Stimulated activated CD4-positive, alpha-beta T cell treated with anti-CD3 and anti-CD28 coated beads, Interleukin-4, amount 100 ng/mL, for 24 hours (primary cell): ENCODE results near the gene NF2.

Experiments
- DNase-seq: peaks from one replicate; pipeline ENCODE4 v3.0.0-alpha.2; 2020

The NF2 gene

GRCh38 chr22:29703569-29704195 lies 100.2 kb downstream of the NF2 start:
- DNase-seq, result no peak

DNA sequence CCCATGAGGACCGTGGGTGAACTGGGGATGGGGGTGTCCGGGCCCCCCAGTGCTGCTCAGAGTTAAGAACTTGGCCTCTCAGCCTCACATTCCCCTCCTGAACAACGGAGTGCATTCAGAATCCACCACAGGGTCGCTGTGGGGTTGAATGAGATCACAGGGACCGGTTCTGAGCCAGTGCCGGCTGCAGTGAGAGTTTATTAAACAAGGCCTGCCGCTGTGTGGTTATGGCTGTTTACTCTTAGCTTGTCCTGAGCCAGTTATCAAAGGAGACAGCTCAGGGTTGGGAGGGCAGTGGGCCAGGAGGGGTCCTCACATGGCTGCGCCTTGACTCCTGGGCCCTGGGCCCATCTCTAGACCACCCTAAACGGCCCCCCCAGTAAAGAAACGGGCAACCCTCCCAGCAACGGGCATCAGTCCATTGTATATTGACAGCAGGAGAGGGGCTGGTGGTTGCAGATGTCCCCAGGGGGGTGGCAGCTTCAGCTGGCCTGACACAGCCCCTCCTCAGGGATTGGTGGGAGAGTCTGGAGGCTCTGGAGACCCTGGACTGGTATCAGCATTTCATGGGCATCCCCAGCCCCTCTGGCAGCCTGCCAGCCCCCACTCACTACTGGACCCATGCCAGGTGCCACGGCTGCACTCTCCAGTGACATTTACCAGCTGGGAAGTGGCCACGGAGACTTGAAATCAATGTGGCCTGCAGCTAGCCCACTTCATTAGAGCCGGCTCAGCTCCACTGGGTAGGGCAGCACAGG lies 101.3 kb downstream of the NF2 start:
- DNase-seq, result no peak

GRCh38 chr22:29705651-29706050 lies 102.2 kb downstream of the NF2 start:
- no peak for DNase-seq

DNA sequence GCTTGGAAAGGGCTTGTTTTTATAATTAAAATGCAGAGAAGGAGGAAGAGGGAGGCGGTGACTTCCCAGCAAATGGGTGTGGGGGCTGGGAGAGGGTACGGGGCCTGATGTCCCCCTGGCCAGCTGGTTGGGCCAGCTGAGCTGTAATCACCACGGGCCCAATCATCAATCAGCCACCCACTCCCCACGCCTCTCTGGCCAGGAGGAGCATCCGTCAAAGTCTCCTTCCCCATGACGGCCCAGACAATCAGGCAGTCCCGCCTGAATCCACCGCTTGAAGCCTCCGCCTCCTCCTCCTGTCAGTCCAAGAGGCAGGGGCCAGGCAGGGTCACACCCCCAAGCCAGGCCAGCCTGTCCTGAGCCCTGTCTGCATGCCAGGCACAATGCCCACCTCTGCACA lies 103.1 kb downstream of the NF2 start:
- DNase-seq, result no peak

GRCh38 chr22:29707010-29707409 lies 103.6 kb downstream of the NF2 start:
- no peak for DNase-seq

DNA sequence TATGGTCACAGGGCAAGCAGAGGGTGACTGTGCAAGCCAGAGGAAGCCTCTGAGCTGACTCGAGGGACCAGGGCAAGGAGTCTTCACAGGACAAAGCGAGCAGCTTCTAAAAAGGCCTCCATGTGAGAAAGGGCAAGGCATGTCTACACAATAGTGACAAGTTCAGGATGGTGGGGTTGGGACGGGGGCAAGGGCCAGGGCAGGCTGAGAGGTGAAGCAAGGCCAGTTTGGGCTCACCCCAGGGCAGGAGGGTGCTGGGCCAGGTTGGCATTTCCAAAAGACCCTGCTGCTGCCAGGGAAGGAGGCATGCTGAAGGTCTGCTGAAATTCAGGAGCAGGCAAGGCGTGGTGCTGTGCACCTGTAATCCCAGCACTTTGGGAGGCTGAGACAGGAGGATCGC lies 104.0 kb downstream of the NF2 start:
- no peak for DNase-seq

DNA sequence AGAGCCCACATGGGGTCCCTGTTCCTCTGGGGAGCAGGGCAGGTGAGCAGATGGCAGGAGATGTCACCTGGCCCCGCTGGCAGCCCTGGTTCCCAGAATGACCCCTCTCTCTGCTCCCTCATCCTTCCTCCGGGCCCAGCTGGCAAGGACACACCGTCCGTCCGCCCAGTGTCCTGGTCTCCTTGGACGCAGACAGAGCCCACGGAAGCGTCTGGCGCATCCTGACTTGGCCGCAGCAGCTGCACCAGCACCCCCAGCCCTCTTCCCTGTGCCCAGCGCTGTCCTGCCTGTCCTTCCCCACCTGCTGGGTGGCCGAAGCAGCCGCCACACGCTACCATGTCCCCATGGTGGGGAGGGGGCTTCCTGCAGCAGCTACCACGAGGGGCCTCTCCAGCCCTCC lies 106.8 kb downstream of the NF2 start:
- DNase-seq, result no peak

- DNase-seq, result no peak
Observed at GRCh38 chr22:29710922-29711593, 107.6 kb downstream of the NF2 start.

DNA sequence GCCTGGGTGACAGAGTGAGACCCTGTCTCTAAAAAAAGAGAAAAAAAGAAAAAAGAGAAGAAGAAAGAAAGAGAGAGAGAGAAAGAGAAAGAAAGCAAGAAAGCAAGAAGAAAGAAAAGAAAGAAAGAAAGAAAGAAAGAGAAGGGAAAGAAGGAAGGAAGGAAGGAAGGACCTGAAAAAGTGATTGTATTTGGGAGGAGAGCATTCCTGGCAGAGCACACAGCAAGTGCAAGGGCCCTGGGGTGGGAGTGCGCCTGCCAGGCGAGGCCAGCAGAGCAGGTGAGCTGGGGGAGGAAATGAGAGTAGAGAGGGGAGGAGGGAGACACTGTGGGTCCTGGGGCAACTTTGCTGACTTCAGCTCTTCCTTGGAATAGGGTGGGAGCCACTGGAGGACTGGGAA lies 108.7 kb downstream of the NF2 start:
- DNase-seq, result no peak

- no peak for DNase-seq
Observed at GRCh38 chr22:29713156-29713727, 109.8 kb downstream of the NF2 start.

DNA sequence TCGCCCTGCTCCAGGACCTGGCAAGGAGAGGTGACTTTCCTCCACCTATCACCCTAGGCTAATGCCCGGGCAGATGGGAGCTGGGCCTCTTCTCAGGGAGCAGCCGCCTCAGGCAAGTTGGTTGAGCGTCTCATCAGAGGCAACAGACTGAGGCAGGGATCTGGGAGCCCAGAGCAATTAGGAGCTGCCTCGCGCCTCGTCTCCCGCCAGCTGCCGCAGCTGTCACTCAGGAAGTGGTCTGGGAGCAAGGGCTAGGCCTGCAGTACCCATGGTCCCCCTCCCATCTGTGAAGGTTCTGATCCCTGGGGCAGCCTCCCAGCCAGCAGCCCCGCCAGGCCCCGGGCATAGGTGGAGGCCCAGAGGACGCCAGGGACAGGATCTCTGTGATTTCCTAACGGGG lies 111.8 kb downstream of the NF2 start:
- DNase-seq, result no peak

GRCh38 chr22:29715705-29716104 lies 112.3 kb downstream of the NF2 start:
- no peak for DNase-seq

- no peak for DNase-seq
Observed at GRCh38 chr22:29716814-29717545, 113.5 kb downstream of the NF2 start.

GRCh38 chr22:29717789-29718188 lies 114.4 kb downstream of the NF2 start:
- DNase-seq, result no peak

GRCh38 chr22:29718949-29719898 lies 115.8 kb downstream of the NF2 start:
- no peak for DNase-seq

- DNase-seq, result no peak
Observed at GRCh38 chr22:29719899-29720645, 116.6 kb downstream of the NF2 start, which contains the start of gene CABP7. CABP7 (plus strand) TSS chr22:29720003; CDS start chr22:29720425, 422 bp downstream.

DNA sequence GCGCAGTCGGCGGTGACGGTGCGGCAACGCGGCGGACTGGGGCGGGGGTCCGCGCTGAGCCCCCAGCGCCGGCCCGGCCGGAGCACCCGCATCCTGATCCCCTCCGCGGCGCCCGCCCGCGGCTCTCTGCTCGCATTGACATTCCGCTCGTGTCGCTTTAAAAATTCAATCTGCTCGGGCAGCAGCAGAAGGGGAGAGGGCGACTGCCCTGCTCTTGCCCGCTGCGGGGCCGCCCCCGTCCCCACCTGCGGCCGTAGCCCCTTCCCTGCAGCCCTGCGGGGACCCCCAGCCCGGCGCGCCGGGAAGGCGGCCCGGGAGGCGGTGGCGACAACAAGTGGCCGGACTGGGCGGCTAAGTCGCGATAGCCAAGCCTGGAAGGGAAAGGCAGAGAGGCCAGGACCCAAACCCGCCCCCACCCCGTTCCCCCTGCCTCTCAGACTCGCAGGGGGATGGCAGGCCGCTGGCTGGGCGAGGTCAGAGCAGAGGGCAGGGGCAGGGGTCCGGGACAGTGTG lies 117.4 kb downstream of the NF2 start:
- DNase-seq, result no peak

DNA sequence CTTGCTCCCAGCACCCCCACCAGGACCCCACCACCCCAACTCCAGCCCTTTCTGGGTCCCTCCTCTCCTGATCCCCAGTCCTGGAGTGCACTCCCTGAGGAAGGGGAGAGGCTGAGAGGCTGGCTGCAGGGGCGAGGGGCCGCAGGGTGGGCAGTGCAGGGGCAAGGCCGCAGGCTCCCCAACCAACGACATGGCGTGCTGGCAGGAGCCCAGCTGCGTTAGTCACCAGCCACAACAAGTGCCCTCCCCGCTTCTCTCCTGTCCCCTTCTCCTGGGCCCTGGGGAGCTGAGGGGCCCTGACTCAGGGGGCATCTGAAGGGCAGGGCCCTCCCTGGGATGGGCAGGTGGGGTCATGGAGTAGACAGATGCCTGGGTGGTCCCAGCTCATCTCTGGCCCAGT lies 118.7 kb downstream of the NF2 start:
- no peak for DNase-seq

- DNase-seq, result no peak
Observed at GRCh38 chr22:29722587-29722986, 119.2 kb downstream of the NF2 start.

DNA sequence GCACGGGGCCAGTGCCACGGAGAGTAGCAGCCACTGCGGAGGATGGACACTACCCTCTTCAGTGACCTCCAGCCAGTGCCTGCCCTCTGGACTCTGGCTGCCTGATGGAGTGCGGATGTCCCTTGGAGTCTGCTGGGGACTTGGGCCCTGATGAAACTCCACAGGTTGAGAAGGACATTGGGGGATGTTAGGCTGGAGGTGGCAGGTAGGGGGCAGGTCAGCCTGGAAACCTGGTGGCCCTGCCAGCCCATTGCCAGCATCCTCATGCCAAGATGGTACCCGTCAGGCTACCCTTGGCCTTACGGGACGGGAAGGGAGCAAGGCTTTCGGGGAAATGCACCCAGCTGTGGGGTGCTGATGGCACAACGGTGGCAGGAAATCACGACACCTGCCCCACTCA lies 120.3 kb downstream of the NF2 start:
- DNase-seq, result no peak

DNA sequence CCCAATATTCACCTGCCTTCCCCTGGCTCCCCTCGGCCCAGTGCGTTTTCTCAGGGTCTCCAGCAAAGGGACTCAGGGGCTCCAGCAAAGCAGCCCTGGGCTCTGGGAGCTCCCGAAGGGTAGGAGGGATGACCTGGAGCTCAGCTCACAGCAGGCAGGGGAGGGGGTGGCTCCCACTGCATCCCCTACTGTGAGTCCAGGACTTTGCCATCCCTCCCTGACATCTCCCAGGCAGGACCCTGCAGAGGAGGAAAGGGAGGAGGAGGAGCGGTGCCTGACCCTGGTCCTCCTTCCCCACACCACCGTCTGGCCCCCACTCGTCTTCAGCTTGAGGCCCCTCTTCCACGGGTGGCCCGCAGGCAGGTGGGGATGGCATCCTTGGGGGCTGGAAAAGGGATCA lies 121.4 kb downstream of the NF2 start:
- DNase-seq, result no peak
